Tibial nerve (tissue), 4 donors: ENCODE data around the gene FLT4. TPM values are rescaled to one million over a fixed set of nuclear protein-coding genes. Genes with fewer than 3 reads are reported as not detected.

ENCODE experiments used
- DNase-seq, 2 donors: peaks; one replicate each; pipeline ENCODE4 v3.0.0-alpha.2; 2019; ENCODE audit warnings: low spot score in 2 of 2
- H3K27ac ChIP-seq, 4 donors: fragments of 200-600 bp; sonication (generic) in 3 of 4; one replicate each; pipeline ENCODE4 v1.5.1; 2017 to 2019; ENCODE audit warnings: mild to moderate bottlenecking in 1 of 4
- H3K27me3 ChIP-seq, 2 donors: fragments of 200-600 bp; sonication (generic) in 1 of 2; one replicate each; pipeline versions ENCODE4 v1.5.1 to v1.6.0; 2017 to 2019
- H3K36me3 ChIP-seq, 3 donors: fragments of 200-600 bp; sonication (generic); one replicate each; pipeline ENCODE4 v1.5.1; 2018 to 2019
- H3K4me1 ChIP-seq, 4 donors: fragments of 200-600 bp; sonication (generic) in 3 of 4; one replicate each; pipeline ENCODE4 v1.5.1; 2017 to 2019
- H3K4me3 ChIP-seq, 4 donors: fragments of 200-600 bp; sonication (generic) in 3 of 4; one replicate each; pipeline ENCODE4 v1.5.1; 2017 to 2019; ENCODE audit warnings: mild to moderate bottlenecking in 1 of 4, moderate library complexity in 1 of 4
- H3K9me3 ChIP-seq, 4 donors: fragments of 200-600 bp; sonication (generic) in 3 of 4; one replicate each; pipeline ENCODE4 v1.5.1; 2017 to 2019
- EP300 ChIP-seq, 2 donors: sonication (generic); formaldehyde crosslinking; IDR thresholded peaks; one replicate each; pipeline ENCODE4 v1.6.1; 2017; ENCODE audit warnings: antibody characterized with exemption in 2 of 2, mild to moderate bottlenecking in 1 of 2
- POLR2A ChIP-seq, 2 donors: fragments of 450-650 bp; IDR thresholded peaks; one replicate each; pipeline ENCODE4 v1.6.1; 2017; ENCODE audit warnings: antibody characterized with exemption in 2 of 2, mild to moderate bottlenecking in 2 of 2, moderate library complexity in 2 of 2
- WGBS, 2 donors: methylation state at CpG; one replicate each; pipeline ENCODE4 v1.1.5; 2018; 5-methylcytosine and 5-hydroxymethylcytosine counted together
- total RNA-seq, 4 donors: library from RNA; depleted of rRNA; stranded (reverse); fragments of >200 nt; gene quantifications; one replicate each; pipeline ENCODE4 v1.1.0, GENCODE V29; 2016
- TF ChIP-seq, protein P1 (sequence below), 5 experiments: fragments of 200-600 bp in 3 of 5; fragments of 450-650 bp in 2 of 5; sonication (generic) in 3 of 5; IDR thresholded peaks; one replicate each; pipeline ENCODE4 v1.5.1; 2016 to 2019; ENCODE audit warnings: antibody characterized with exemption in 5 of 5, mild to moderate bottlenecking in 3 of 5, moderate library complexity in 2 of 5

FLT4 gene
- total RNA-seq, 4 donors from 2014 or later = 4.6 to 34.2 (median 14.9) TPM

DNA sequence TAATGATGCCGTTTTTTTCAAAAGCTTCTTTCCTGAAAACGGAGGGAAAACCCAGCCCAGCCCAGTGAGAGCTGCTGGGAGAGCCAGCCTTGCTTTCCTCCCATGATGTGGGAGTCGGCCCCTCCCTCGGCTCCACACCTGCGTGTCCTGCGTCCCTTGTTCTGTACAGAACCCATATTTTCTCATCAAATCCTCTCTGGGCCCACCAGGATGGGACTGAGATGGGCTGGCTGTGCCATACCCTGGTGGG lies 8.9 kb downstream of the FLT4 start:
- WGBS, 2 donors = 62 to 63% methylated on average over 6 of the region's 6 CpGs
- no peak for TF ChIP-seq POLR2A (IDR thresholded peaks at IDR 0.05)
- TF ChIP-seq, protein P1, sequence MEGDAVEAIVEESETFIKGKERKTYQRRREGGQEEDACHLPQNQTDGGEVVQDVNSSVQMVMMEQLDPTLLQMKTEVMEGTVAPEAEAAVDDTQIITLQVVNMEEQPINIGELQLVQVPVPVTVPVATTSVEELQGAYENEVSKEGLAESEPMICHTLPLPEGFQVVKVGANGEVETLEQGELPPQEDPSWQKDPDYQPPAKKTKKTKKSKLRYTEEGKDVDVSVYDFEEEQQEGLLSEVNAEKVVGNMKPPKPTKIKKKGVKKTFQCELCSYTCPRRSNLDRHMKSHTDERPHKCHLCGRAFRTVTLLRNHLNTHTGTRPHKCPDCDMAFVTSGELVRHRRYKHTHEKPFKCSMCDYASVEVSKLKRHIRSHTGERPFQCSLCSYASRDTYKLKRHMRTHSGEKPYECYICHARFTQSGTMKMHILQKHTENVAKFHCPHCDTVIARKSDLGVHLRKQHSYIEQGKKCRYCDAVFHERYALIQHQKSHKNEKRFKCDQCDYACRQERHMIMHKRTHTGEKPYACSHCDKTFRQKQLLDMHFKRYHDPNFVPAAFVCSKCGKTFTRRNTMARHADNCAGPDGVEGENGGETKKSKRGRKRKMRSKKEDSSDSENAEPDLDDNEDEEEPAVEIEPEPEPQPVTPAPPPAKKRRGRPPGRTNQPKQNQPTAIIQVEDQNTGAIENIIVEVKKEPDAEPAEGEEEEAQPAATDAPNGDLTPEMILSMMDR (IDR thresholded peaks at IDR 0.05) = no peak
- no peak for TF ChIP-seq EP300 (IDR thresholded peaks at IDR 0.05)
- Histone ChIP-seq H3K9me3 (peaks cover 0 to 9% (median 0%) of the 10 kb centered on the region in 4 donors), H3K27ac (no peak overlapping the region), H3K4me3 (no peak overlapping the region), H3K4me1 (no peaks in the 10 kb centered on the region), H3K36me3 (no peaks in the 10 kb centered on the region), H3K27me3 (peaks cover 0 to 18% of the 10 kb centered on the region in 2 donors)
- DNase-seq = no peak

DNA sequence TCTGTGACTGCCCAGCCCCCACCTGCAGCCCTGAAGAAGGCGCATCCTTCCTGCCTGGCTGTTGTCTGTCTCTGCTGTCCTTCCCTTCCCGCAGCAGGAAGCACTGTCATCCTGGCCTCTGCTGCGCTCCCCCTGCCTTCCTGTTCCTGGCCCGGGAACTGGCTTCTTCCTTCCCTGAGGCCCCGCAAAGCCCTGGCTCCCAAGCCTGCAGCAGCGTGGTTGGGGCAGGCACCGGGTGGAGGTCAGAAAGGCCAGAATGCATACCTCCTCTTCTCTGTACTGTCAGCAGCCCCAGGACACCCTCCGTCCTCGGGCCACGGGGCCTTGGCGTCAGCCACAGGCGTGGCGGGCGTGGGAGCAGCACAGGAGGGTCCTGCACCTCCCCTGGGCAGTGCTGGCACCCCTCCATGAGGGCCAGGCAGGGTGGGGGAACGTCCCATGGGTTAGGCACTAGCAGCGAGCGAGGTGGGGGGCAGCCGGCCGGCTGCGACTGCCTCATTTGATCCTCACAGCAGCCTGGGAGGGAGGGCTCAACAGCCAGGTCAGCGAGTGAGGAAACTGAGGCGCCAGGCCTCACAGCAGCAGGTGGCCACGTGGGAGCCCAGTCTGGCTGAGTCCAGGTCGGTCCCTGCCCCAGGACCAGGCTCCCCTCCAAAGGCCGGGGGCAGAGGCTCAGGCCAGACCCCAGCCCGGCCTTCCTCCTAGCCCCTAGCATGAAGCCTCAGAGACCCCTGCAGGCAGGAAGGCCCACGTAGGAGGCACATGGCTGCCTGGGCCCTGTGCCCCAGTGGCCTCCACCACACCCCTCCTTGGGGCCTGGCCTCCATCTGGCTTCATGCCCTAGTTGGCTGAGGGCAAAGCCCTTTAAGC lies 9.4 kb downstream of the FLT4 start:
- Histone ChIP-seq H3K9me3 (peaks cover 0 to 9% (median 0%) of the 10 kb centered on the region in 4 donors), H3K4me3 (no peak overlapping the region), H3K36me3 (no peaks in the 10 kb centered on the region), H3K4me1 (no peaks in the 10 kb centered on the region), H3K27ac (no peak overlapping the region), H3K27me3 (peaks cover 0 to 12% of the 10 kb centered on the region in 2 donors)
- TF ChIP-seq, protein P1 (IDR thresholded peaks at IDR 0.05) = no peak
- TF ChIP-seq POLR2A (IDR thresholded peaks at IDR 0.05) (no peak), EP300 (IDR thresholded peaks at IDR 0.05) (no peak)
- WGBS, 2 donors = 64 to 67% methylated on average over 19 to 20 of the region's 27 CpGs
- no peak for DNase-seq

DNA sequence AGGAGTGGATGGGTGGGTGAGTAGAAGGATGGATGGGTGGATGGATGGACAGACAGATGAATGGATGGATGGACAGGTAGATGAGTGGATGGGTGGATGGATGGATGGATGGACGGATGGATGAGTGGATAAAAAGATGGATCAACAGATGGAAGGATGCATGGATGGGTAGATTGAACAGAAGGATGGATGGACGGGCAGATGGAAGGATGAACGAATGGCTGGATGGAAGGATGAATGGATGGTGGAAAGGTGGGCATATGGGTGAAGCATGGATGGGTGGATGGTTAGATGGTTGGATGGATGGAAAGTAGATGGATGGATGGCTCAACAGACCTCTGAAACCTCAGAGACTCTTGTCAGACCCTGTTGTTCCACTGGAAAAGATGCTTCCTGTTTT lies 10.1 kb downstream of the FLT4 start:
- no peaks in the 10 kb centered on the region for H3K36me3 ChIP-seq
- 62 to 64% methylated on average over 3 of the region's 3 CpGs for WGBS, 2 donors
- H3K27ac ChIP-seq = no peak overlapping the region
- no peak overlapping the region for H3K4me3 ChIP-seq
- no peaks in the 10 kb centered on the region for H3K4me1 ChIP-seq
- TF ChIP-seq POLR2A (IDR thresholded peaks at IDR 0.05) (no peak), EP300 (IDR thresholded peaks at IDR 0.05) (no peak)
- TF ChIP-seq, protein P1 (IDR thresholded peaks at IDR 0.05) = no peak
- peaks cover 0 to 9% (median 0%) of the 10 kb centered on the region in 4 donors for H3K9me3 ChIP-seq
- DNase-seq = no peak
- peaks cover 0 to 7% of the 10 kb centered on the region in 2 donors for H3K27me3 ChIP-seq

DNA sequence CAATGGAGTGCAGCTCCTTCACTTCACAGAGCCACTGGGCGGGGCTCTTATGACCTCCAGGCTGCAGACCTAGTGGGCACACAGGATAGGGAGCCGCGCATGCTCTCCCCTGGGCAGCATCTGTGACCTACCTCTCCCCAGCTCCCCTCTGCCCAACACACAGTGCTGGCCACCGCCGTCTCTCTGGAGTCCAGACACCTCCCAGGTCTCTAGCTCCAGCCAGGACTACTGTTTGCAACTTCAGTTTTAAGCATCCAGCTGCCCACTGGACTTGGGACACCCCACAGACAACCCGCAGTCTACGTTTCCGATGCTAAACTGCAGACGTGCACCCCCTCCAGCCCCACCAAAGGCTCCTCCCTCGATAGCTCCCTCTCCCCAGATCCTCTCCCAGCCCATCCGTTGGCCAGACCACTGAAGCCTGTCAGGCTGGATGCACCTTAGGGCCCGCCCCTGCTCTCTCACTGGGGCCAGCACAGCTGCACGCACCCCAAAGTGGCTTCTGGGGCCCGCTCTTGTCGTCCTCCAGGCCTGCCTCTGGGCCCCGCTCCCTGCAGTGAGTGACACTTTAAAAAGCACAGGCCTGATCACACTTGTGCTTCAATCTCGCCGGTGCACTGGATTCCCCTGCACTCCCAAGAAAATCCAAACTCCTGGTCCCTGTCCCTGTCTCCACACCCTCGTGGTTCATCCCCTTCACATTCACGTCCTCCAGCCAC lies 11.3 kb downstream of the FLT4 start:
- 55 to 74% methylated on average over 20 of the region's 20 CpGs for WGBS, 2 donors
- no peaks in the 10 kb centered on the region for H3K4me1 ChIP-seq
- no peak overlapping the region for H3K27ac ChIP-seq
- peaks cover 0 to 4% of the 10 kb centered on the region in 2 donors for H3K27me3 ChIP-seq
- no peak for DNase-seq
- no peaks in the 10 kb centered on the region for H3K36me3 ChIP-seq
- peaks cover 0 to 9% (median 0%) of the 10 kb centered on the region in 4 donors for H3K9me3 ChIP-seq
- TF ChIP-seq, protein P1 (IDR thresholded peaks at IDR 0.05) = no peak
- TF ChIP-seq POLR2A (IDR thresholded peaks at IDR 0.05) = no peak
- no peak overlapping the region for H3K4me3 ChIP-seq
